GM12878 (cell line): ENCODE results near the gene OGFOD3. TPM values are rescaled to one million over a fixed set of nuclear protein-coding genes. Genes with fewer than 3 reads are reported as not detected.

ENCODE experiments used
- ATAC-seq: fragments of 200-7000 bp; cut with Tn5 transposase; 3 replicates; pipeline ENCODE4 v1.9.1; 2020; ENCODE audit warnings: mild to moderate bottlenecking, moderate library complexity
- BruUV-seq: library from RNA; stranded (reverse); fragments of 400-500 nt; replicated peaks from 2 replicates; lab custom pipeline; 2021; lab: Mats Ljungman, UMichigan
- CTCF ChIA-PET: fragments of 300-600 bp; sonication (Branson Sonifier 250); formaldehyde crosslinking; extraction: SDS; loops from one replicate; lab custom pipeline; 2021; ENCODE audit warnings: inconsistent platforms; lab: Yijun Ruan, JAX
- POLR2A ChIA-PET: fragments of 350-600 bp; formaldehyde crosslinking; extraction: SDS; loops from one replicate; lab custom pipeline; 2021; ENCODE audit warnings: inconsistent platforms; lab: Charles Lee
- RAD21 ChIA-PET: fragments of 300-600 bp; sonication (Branson Sonifier 250); formaldehyde crosslinking; loops from one replicate; lab custom pipeline; 2023; ENCODE audit warnings: antibody characterized with exemption; ENCODE audit not compliant: unreplicated experiment; lab: Charles Lee
- SMC1A ChIA-PET: fragments of 300-600 bp; sonication (Branson Sonifier 250); formaldehyde crosslinking; loops from one replicate; lab custom pipeline; 2023; ENCODE audit not compliant: unreplicated experiment, uncharacterized antibody; lab: Charles Lee
- DNase-seq: peaks from one replicate; pipeline ENCODE4 v3.0.0-alpha.2; 2011; ENCODE audit warnings: low read depth, low spot score
- FAIRE-seq: peaks from 3 replicates; lab custom pipeline; 2011; peaks lifted over from hg19 to GRCh38; lab: Jason Lieb, UNC
- H2AFZ ChIP-seq: 2 replicates; pipeline ENCODE4 v1.6.0; 2011; ENCODE audit warnings: low read depth, low read length, control low read depth; ENCODE audit not compliant: control insufficient read depth
- H3K27ac ChIP-seq: 2 replicates; pipeline ENCODE4 v1.5.1; 2011; ENCODE audit warnings: control low read depth; ENCODE audit not compliant: control insufficient read depth, insufficient read depth
- H3K27me3 ChIP-seq, 2 experiments: replicated peaks in 1 of 2; 2 replicates each; pipeline versions ENCODE4 v1.6.0 to v1.6.1; 2011; ENCODE audit warnings: low read length in 1 of 2; ENCODE audit not compliant: control insufficient read depth in 2 of 2, insufficient read depth in 2 of 2
- H3K36me3 ChIP-seq, 2 experiments: 2 replicates each; pipeline ENCODE4 v1.5.1; 2011; ENCODE audit warnings: low read length in 1 of 2; ENCODE audit not compliant: control insufficient read depth in 2 of 2, insufficient read depth in 2 of 2
- H3K4me1 ChIP-seq: 2 replicates; pipeline ENCODE4 v1.6.1; 2011; ENCODE audit warnings: mild to moderate bottlenecking, low read length, moderate library complexity, mixed read lengths; ENCODE audit not compliant: control insufficient read depth, insufficient read depth
- H3K4me2 ChIP-seq: 2 replicates; pipeline ENCODE4 v1.6.0; 2011; ENCODE audit warnings: control low read depth; ENCODE audit not compliant: control insufficient read depth, insufficient read depth
- H3K4me3 ChIP-seq: fragments of 200-600 bp; sonication (generic); 2 replicates; pipeline ENCODE4 v1.5.1; 2016
- H3K79me2 ChIP-seq: 2 replicates; pipeline ENCODE4 v1.6.0; 2011; ENCODE audit warnings: low read length; ENCODE audit not compliant: control insufficient read depth, insufficient read depth
- H3K9ac ChIP-seq: 2 replicates; pipeline ENCODE4 v1.8.0; 2011; ENCODE audit warnings: low read length, control low read depth, mixed read lengths; ENCODE audit not compliant: control insufficient read depth, insufficient read depth
- H3K9me3 ChIP-seq: replicated peaks from 3 replicates; pipeline ENCODE4 v1.5.1; 2011; ENCODE audit warnings: mild to moderate bottlenecking, low read length; ENCODE audit not compliant: control insufficient read depth, insufficient read depth
- H4K20me1 ChIP-seq: 2 replicates; pipeline ENCODE4 v1.6.0; 2011; ENCODE audit not compliant: control insufficient read depth, insufficient read depth
- E4F1 ChIP-seq: fragments of 450-650 bp; IDR thresholded peaks from 2 replicates; pipeline ENCODE4 v1.6.1; 2018; ENCODE audit warnings: borderline replicate concordance, mild to moderate bottlenecking; ENCODE audit not compliant: partially characterized antibody
- EED ChIP-seq: sonication (generic); IDR thresholded peaks from 2 replicates; pipeline ENCODE4 v1.6.1; 2016; ENCODE audit warnings: antibody characterized with exemption, low read depth
- ELK1 ChIP-seq: IDR thresholded peaks from 2 replicates; pipeline ENCODE4 v1.6.1; 2012; ENCODE audit warnings: low read depth, low read length, improper control_type of control experiment
- ETV6 ChIP-seq, 2 experiments: fragments of 450-650 bp in 1 of 2; IDR thresholded peaks in 1 of 2; conservative IDR thresholded peaks in 1 of 2; 2 replicates each; pipeline ENCODE4 v1.6.1; 2014; ENCODE audit warnings: antibody characterized with exemption in 1 of 2, borderline replicate concordance in 1 of 2, low read depth in 1 of 2, mild to moderate bottlenecking in 1 of 2, moderate library complexity in 1 of 2
- IKZF1 ChIP-seq: fragments of 450-650 bp; conservative IDR thresholded peaks from 2 replicates; pipeline ENCODE4 v1.6.1; 2017; ENCODE audit warnings: antibody characterized with exemption, mild to moderate bottlenecking
- MYC ChIP-seq: IDR thresholded peaks from 2 replicates; pipeline ENCODE4 v1.6.1; 2011; ENCODE audit warnings: mild to moderate bottlenecking, low read length, moderate library complexity, inconsistent platforms; ENCODE audit not compliant: insufficient read depth, insufficient replicate concordance, insufficient read length, severe bottlenecking
- NFYB ChIP-seq: IDR thresholded peaks from 2 replicates; pipeline ENCODE4 v1.6.1; 2011; ENCODE audit warnings: low read depth, mild to moderate bottlenecking, low read length, improper control_type of control experiment, moderate library complexity; ENCODE audit not compliant: insufficient read depth
- RELB ChIP-seq: fragments of 450-650 bp; IDR thresholded peaks from 2 replicates; pipeline ENCODE4 v1.6.1; 2017; ENCODE audit warnings: low read depth, mild to moderate bottlenecking, moderate library complexity
- SMAD1 ChIP-seq: fragments of 450-650 bp; IDR thresholded peaks from 2 replicates; pipeline ENCODE4 v1.6.1; 2018; ENCODE audit warnings: mild to moderate bottlenecking, low read depth; ENCODE audit not compliant: partially characterized antibody
- TCF3 ChIP-seq: IDR thresholded peaks from 2 replicates; pipeline ENCODE4 v1.6.1; 2012; ENCODE audit warnings: low read depth, mild to moderate bottlenecking, low read length, borderline replicate concordance; ENCODE audit not compliant: insufficient read depth
- ZNF274 ChIP-seq: IDR thresholded peaks from one replicate; pipeline ENCODE4 v1.8.0; 2011; ENCODE audit not compliant: insufficient read length, insufficient read depth
- ZNF592 ChIP-seq: fragments of 450-650 bp; IDR thresholded peaks from 2 replicates; pipeline ENCODE4 v1.6.1; 2017; ENCODE audit warnings: mild to moderate bottlenecking, moderate library complexity
- WGBS: methylation state at CpG from one replicate; pipeline ENCODE4 v1.1.6; 2016; ENCODE audit warnings: low lambda C conversion rate; ENCODE audit not compliant: insufficient replicate concordance, insufficient coverage; ENCODE audit errors: missing lambda C conversion rate; 5-methylcytosine and 5-hydroxymethylcytosine counted together
- in situ Hi-C: fragments of 300-500 bp; cut with MboI; formaldehyde crosslinking; loops from 9 replicates; pipeline ENCODE4 v1.14.3; 2018; ENCODE audit warnings: mixed read lengths
- intact Hi-C: fragments of 100-400 bp; cut with micrococcal nuclease; formaldehyde crosslinking; loops from one replicate; pipeline ENCODE4 v1.14.2; 2022; ENCODE audit not compliant: unreplicated experiment
- polyA plus RNA-seq, 11 experiments: library from polyadenylated mRNA; depleted of rRNA in 4 of 11; unstranded in 6 of 11; stranded (reverse) in 5 of 11; fragments of >200 nt; fragmentation: Nextera tagmentation in 4 of 11; fragmentation: Illumina TruSeq in 1 of 11; extraction: Ambion mirVana in 4 of 11; extraction: Trizol in 1 of 11; gene quantifications; 1 replicate in 1 of 11; 2 replicates in 10 of 11; pipeline versions ENCODE4 v1.2.1 to v1.2.3, GENCODE V29; 2011 to 2016; ENCODE audit warnings: inconsistent platforms in 2 of 11, missing spikeins in 2 of 11, low read depth in 1 of 11
- total RNA-seq, 4 experiments: library from RNA; depleted of rRNA in 3 of 4; stranded (reverse); fragments of >200 nt in 3 of 4; fragmentation: Illumina TruSeq in 1 of 4; extraction: Trizol in 1 of 4; gene quantifications; 2 replicates each; pipeline versions ENCODE4 v1.2.1 to v1.2.3, GENCODE V29; 2013 to 2021

Gene OGFOD3
- total and polyA plus RNA-seq, 10 of the 15 experiments (the other 5 are each of a cell fraction or from before 2014, with no cell fraction given) = 0.48 to 28.4 (median 18.3) TPM

GRCh38 chr17:82373731-82374625 lies 44.4 kb downstream of the OGFOD3 start:
- H3K9ac ChIP-seq = no peak overlapping the region
- peaks cover 0 to 4% of the 10 kb centered on the region in 2 experiments; a peak in 2 of 4 replicates for H3K27me3 ChIP-seq
- H3K9me3 ChIP-seq = no peaks in the 10 kb centered on the region
- BruUV-seq = no TSS peak
- intact Hi-C loops = no loop called here
- FAIRE-seq (no peak), DNase-seq (no peak), ATAC-seq (no peak)
- no peaks in the 10 kb centered on the region for H3K79me2 ChIP-seq
- no peak overlapping the region for H2AFZ ChIP-seq
- no peak overlapping the region for H3K4me3 ChIP-seq
- peaks cover 12% of the 10 kb centered on the region for H3K4me1 ChIP-seq
- no peak overlapping the region for H3K27ac ChIP-seq
- H3K4me2 ChIP-seq = no peak overlapping the region
- RAD21 ChIA-PET = no interaction called here
- 82% methylated on average over 36 of the region's 37 CpGs for WGBS
- POLR2A ChIA-PET = no interaction called here
- H3K36me3 ChIP-seq = no peaks in the 10 kb centered on the region
- no peaks in the 10 kb centered on the region for H4K20me1 ChIP-seq
- CTCF ChIA-PET = interaction anchor here (0.7 to 1.5 kb wide), 3 partner anchors 34 to 177 kb away, joined by 3 to 4 read pairs (median 3); no protein-coding TSS in a partner anchor
- SMC1A ChIA-PET = no interaction called here
- in situ Hi-C loops = no loop called here
- TF ChIP-seq EED = no peak
- no peak for TF ChIP-seq E4F1
- TF ChIP-seq TCF3 = no peak
- TF ChIP-seq ZNF274 = no peak
- no peak for TF ChIP-seq NFYB
- TF ChIP-seq ELK1 = no peak
- TF ChIP-seq MYC = no peak
- no peak for TF ChIP-seq SMAD1
- TF ChIP-seq ZNF592 = no peak
- TF ChIP-seq RELB = no peak
- no peak for TF ChIP-seq IKZF1
- TF ChIP-seq ETV6 (conservative IDR thresholded peaks at IDR 0.05 in 1 of 2, IDR thresholded peaks at IDR 0.05 in 1 of 2; ENCODE audit: borderline replicate concordance in 1 of 2, low read depth in 1 of 2) = no peak
